Measurements from ENCODE around the gene PLIN5.
A peak's percentile ranks its signal among the peaks of the same experiment; 100 is the strongest.

Gene PLIN5

GRCh38 chr19:4473763-4474513 is 61.1 kb downstream of the PLIN5 start:
- DNase-seq (ENCODE audit: low read depth in 1 of 2, low spot score in 1 of 2), result no peak
- Histone ChIP-seq H3K4me3 (replicated peaks; ENCODE audit: insufficient read depth, low read length) (no peak overlapping the region), H3K27me3 (ENCODE audit: insufficient read depth, poor library complexity, severe bottlenecking) (no peaks in the 10 kb centered on the region), H3K27ac (replicated peaks) (no peak overlapping the region)
- TF ChIP-seq REST (IDR thresholded peaks at IDR 0.05; ENCODE audit: insufficient replicate concordance, low read depth) (no peak), GABPA (IDR thresholded peaks at IDR 0.05; ENCODE audit: low read depth) (no peak), SPI1 (IDR thresholded peaks at IDR 0.05; ENCODE audit: borderline replicate concordance, low read depth) (no peak), POLR2AphosphoS5 (IDR thresholded peaks at IDR 0.05; ENCODE audit: low read depth) (no peak), CTCF (IDR thresholded peaks at IDR 0.05; ENCODE audit: insufficient read depth, low read length) (no peak)

- Histone ChIP-seq H3K27me3 (ENCODE audit: insufficient read depth, poor library complexity, severe bottlenecking) (no peaks in the 10 kb centered on the region), H3K4me3 (replicated peaks; ENCODE audit: insufficient read depth, low read length) (peak overlapping the region; percentile 78), H3K27ac (replicated peaks) (peak overlapping the region; percentile 72)
- no peak for TF ChIP-seq GABPA (IDR thresholded peaks at IDR 0.05; ENCODE audit: low read depth)
- TF ChIP-seq SPI1 (IDR thresholded peaks at IDR 0.05; ENCODE audit: borderline replicate concordance, low read depth), result no peak
- TF ChIP-seq REST (IDR thresholded peaks at IDR 0.05; ENCODE audit: insufficient replicate concordance, low read depth), result no peak
- TF ChIP-seq POLR2AphosphoS5 (IDR thresholded peaks at IDR 0.05; ENCODE audit: low read depth), result no peak
- TF ChIP-seq CTCF (IDR thresholded peaks at IDR 0.05; ENCODE audit: insufficient read depth, low read length), result no peak
- no peak for DNase-seq (ENCODE audit: low read depth in 1 of 2, low spot score in 1 of 2)
These were observed 61.8 kb downstream of the PLIN5 start for GRCh38 chr19:4473011-4473762.

Data from HL-60 (cell line).